HepG2 (cell line): Measurements from ENCODE around the gene TXNL4A. TPM values are rescaled to one million over a fixed set of nuclear protein-coding genes. Genes with fewer than 3 reads are reported as not detected.
A peak's percentile ranks its signal among the peaks of the same experiment; 100 is the strongest.

Experiments
- AKAP8 ChIP-seq: sonication (generic); formaldehyde crosslinking; IDR thresholded peaks from 2 replicates; pipeline ENCODE4 v1.5.1; 2020; ENCODE audit warnings: mild to moderate bottlenecking, missing genetic modification reagents
- ATAD3A ChIP-seq: sonication (generic); formaldehyde crosslinking; IDR thresholded peaks from 2 replicates; pipeline ENCODE4 v1.4.0; 2020; ENCODE audit warnings: missing genetic modification reagents
- ATF1 ChIP-seq: IDR thresholded peaks from 2 replicates; pipeline ENCODE4 v1.6.1; 2016; ENCODE audit warnings: mild to moderate bottlenecking, control low read depth
- CSRNP1 ChIP-seq: sonication (generic); formaldehyde crosslinking; IDR thresholded peaks from 2 replicates; pipeline ENCODE4 v1.8.1; 2023; ENCODE audit warnings: mild to moderate bottlenecking, missing genetic modification reagents
- MED1 ChIP-seq: sonication (generic); formaldehyde crosslinking; IDR thresholded peaks from 2 replicates; pipeline ENCODE4 v1.4.0; 2020; ENCODE audit warnings: missing genetic modification reagents
- NR2F6 ChIP-seq, 2 experiments: IDR thresholded peaks; 2 replicates each; pipeline ENCODE4 v1.6.1; 2016; ENCODE audit warnings: antibody characterized with exemption in 1 of 2, mild to moderate bottlenecking in 1 of 2
- PHF20 ChIP-seq: sonication (generic); formaldehyde crosslinking; IDR thresholded peaks from 2 replicates; pipeline ENCODE4 v1.5.0; 2020; ENCODE audit warnings: mild to moderate bottlenecking, missing genetic modification reagents
- PHF21A ChIP-seq: sonication (generic); formaldehyde crosslinking; IDR thresholded peaks from 2 replicates; pipeline ENCODE4 v1.5.0; 2020; ENCODE audit warnings: mild to moderate bottlenecking, missing genetic modification reagents
- PLRG1 ChIP-seq: fragments of 450-650 bp; conservative IDR thresholded peaks from 2 replicates; pipeline ENCODE4 v1.6.1; 2016
- PRMT3 ChIP-seq: sonication (generic); formaldehyde crosslinking; IDR thresholded peaks from 2 replicates; pipeline ENCODE4 v1.8.1; 2022; ENCODE audit warnings: low read depth, mild to moderate bottlenecking, moderate library complexity, missing genetic modification reagents, borderline replicate concordance
- SMAD3 ChIP-seq: sonication (generic); formaldehyde crosslinking; IDR thresholded peaks from 2 replicates; pipeline ENCODE4 v1.4.0; 2020; ENCODE audit warnings: missing genetic modification reagents
- SNAI1 ChIP-seq: sonication (generic); formaldehyde crosslinking; IDR thresholded peaks from 2 replicates; pipeline ENCODE4 v1.5.0; 2020; ENCODE audit warnings: mild to moderate bottlenecking, missing genetic modification reagents, borderline replicate concordance
- SRF ChIP-seq: IDR thresholded peaks from 2 replicates; pipeline ENCODE4 v1.6.1; 2011; ENCODE audit warnings: mild to moderate bottlenecking, low read depth, low read length, moderate library complexity
- TEAD3 ChIP-seq: optimal IDR thresholded peaks from 2 replicates; pipeline ENCODE3; 2016; ENCODE audit warnings: borderline replicate concordance
- THRA ChIP-seq: sonication (generic); formaldehyde crosslinking; IDR thresholded peaks from 2 replicates; pipeline ENCODE4 v1.4.0; 2020; ENCODE audit warnings: missing genetic modification reagents, borderline replicate concordance
- TRIM22 ChIP-seq: fragments of 450-650 bp; IDR thresholded peaks from 2 replicates; pipeline ENCODE4 v1.6.1; 2017
- ZFP62 ChIP-seq: sonication (generic); formaldehyde crosslinking; IDR thresholded peaks from 2 replicates; pipeline ENCODE4 v1.4.0; 2020; ENCODE audit warnings: missing genetic modification reagents
- ZNF121 ChIP-seq: sonication (generic); formaldehyde crosslinking; IDR thresholded peaks from 2 replicates; pipeline ENCODE4 v1.5.0; 2020; ENCODE audit warnings: mild to moderate bottlenecking, missing genetic modification reagents
- ZNF205 ChIP-seq: IDR thresholded peaks from 2 replicates; pipeline ENCODE4 v1.6.1; 2018; ENCODE audit warnings: missing biosample characterization, missing genetic modification reagents
- ZNF232 ChIP-seq: sonication (generic); formaldehyde crosslinking; IDR thresholded peaks from 2 replicates; pipeline ENCODE4 v1.4.0; 2020; ENCODE audit warnings: missing genetic modification reagents, borderline replicate concordance
- ZNF343 ChIP-seq: sonication (generic); formaldehyde crosslinking; IDR thresholded peaks from 2 replicates; pipeline ENCODE4 v1.4.0; 2020; ENCODE audit warnings: mild to moderate bottlenecking, missing genetic modification reagents
- ZNF501 ChIP-seq: sonication (generic); formaldehyde crosslinking; IDR thresholded peaks from 2 replicates; pipeline ENCODE4 v1.5.1; 2020; ENCODE audit warnings: mild to moderate bottlenecking, moderate library complexity, missing genetic modification reagents
- ZNF644 ChIP-seq: IDR thresholded peaks from 2 replicates; pipeline ENCODE4 v1.6.1; 2016; ENCODE audit warnings: low read depth
- ZNF790 ChIP-seq: sonication (generic); formaldehyde crosslinking; IDR thresholded peaks from 2 replicates; pipeline ENCODE4 v1.8.0; 2022; ENCODE audit warnings: missing genetic modification reagents, mild to moderate bottlenecking, borderline replicate concordance
- polyA plus RNA-seq, 8 experiments: library from polyadenylated mRNA; depleted of rRNA in 3 of 8; stranded (reverse) in 7 of 8; unstranded in 1 of 8; fragments of >200 nt; fragmentation: Illumina TruSeq in 4 of 8; extraction: Trizol in 4 of 8; gene quantifications; 2 replicates each; pipeline versions ENCODE4 v1.2.1 to v1.2.3, GENCODE V29; 2011 to 2016; ENCODE audit warnings: low read depth in 4 of 8, missing spikeins in 1 of 8, mixed read lengths in 1 of 8; ENCODE audit not compliant: insufficient read depth in 1 of 8
- total RNA-seq, 5 experiments: library from RNA; depleted of rRNA; stranded (reverse); fragments of >200 nt; fragmentation: Illumina TruSeq; extraction: Trizol; gene quantifications; 2 replicates each; pipeline ENCODE4 v1.2.3, GENCODE V29; 2016; ENCODE audit warnings: low read depth in 1 of 5

The TXNL4A gene
- total and polyA plus RNA-seq, 2 of the 13 experiments (the other 11 are each of a cell fraction or from before 2014, with no cell fraction given): 172 to 202 TPM

- TF ChIP-seq ZNF205 (CRISPR knock-in tag) (no peak), PRMT3 (CRISPR knock-in tag) (no peak), SMAD3 (CRISPR knock-in tag) (no peak), ZFP62 (CRISPR knock-in tag) (no peak), AKAP8 (CRISPR knock-in tag) (no peak), TEAD3 (CRISPR knock-in tag) (peak; percentile 8), THRA (CRISPR knock-in tag) (no peak), NR2F6 (IDR thresholded peaks at IDR 0.05) (no peak), NR2F6 (CRISPR knock-in tag; IDR thresholded peaks at IDR 0.05) (peak; percentile 25; the same call in 1 of the 2 replicates), ZNF232 (CRISPR knock-in tag) (no peak), ATAD3A (CRISPR knock-in tag) (no peak), ZNF644 (CRISPR knock-in tag) (0 out of 2 replicates have a peak, but pooled peaks have one; percentile 13), PHF20 (CRISPR knock-in tag) (no peak), SRF (no peak), TRIM22 (no peak), PHF21A (CRISPR knock-in tag) (no peak), PLRG1 (no peak), CSRNP1 (0 out of 2 replicates have a peak, but pooled peaks have one; percentile 48), ZNF501 (CRISPR knock-in tag) (no peak), ZNF343 (no peak), SNAI1 (CRISPR knock-in tag) (no peak), ZNF790 (no peak), MED1 (peak; percentile 51; the same call in 1 of the 2 replicates), ZNF121 (no peak), ATF1 (CRISPR knock-in tag) (no peak)
These were observed 52.4 kb downstream of the TXNL4A start (continued) for GRCh38 chr18:79935925-79936324.
